HCT116 (cell line): ENCODE results near the gene E2F1. TPM values are rescaled to one million over a fixed set of nuclear protein-coding genes. Genes with fewer than 3 reads are reported as not detected.

Source experiments
- ATAC-seq: fragments of 200-7000 bp; cut with Tn5 transposase; 2 replicates; pipeline ENCODE4 v1.9.1; 2020; ENCODE audit warnings: mild to moderate bottlenecking, moderate library complexity
- BruUV-seq: library from RNA; stranded (reverse); fragments of 400-500 nt; replicated peaks from 2 replicates; lab custom pipeline; 2021; lab: Mats Ljungman, UMichigan
- CTCF ChIA-PET: fragments of 300-600 bp; sonication (Branson Sonifier 250); formaldehyde crosslinking; loops from one replicate; lab custom pipeline; 2021; ENCODE audit warnings: antibody characterized with exemption; lab: Charles Lee
- POLR2A ChIA-PET: fragments of 300-600, 350-600 bp; sonication (Branson Sonifier 250); formaldehyde crosslinking; loops from one replicate; lab custom pipeline; 2021; ENCODE audit warnings: antibody characterized with exemption; lab: Charles Lee
- RAD21 ChIA-PET, 2 experiments: fragments of 300-600 bp; sonication (Branson Sonifier 250); formaldehyde crosslinking; loops; one replicate each; lab custom pipeline; 2023; ENCODE audit warnings: low total read pairs in 2 of 2; ENCODE audit not compliant: uncharacterized antibody in 2 of 2, unreplicated experiment in 2 of 2, low non-redundant PET in 1 of 2; lab: Charles Lee
- DNase-seq: peaks from one replicate; pipeline ENCODE4 v3.0.0-alpha.2; 2010; ENCODE audit warnings: low read depth, low spot score
- H2AFZ ChIP-seq: fragments of 200-600 bp; shearing (Covaris generic), sonication (generic); 2 replicates; pipeline ENCODE4 v1.6.1; 2017; ENCODE audit warnings: low read depth, mixed run types, mixed read lengths, antibody characterized with exemption, low read length; ENCODE audit not compliant: poor library complexity, severe bottlenecking
- H3K27ac ChIP-seq: 2 replicates; pipeline ENCODE4 v1.5.1; 2012; ENCODE audit warnings: low read depth, low read length
- H3K27me3 ChIP-seq: fragments of 200-600 bp; sonication (generic); 2 replicates; pipeline ENCODE4 v1.6.1; 2016; ENCODE audit warnings: mixed run types, low read length, mixed read lengths; ENCODE audit not compliant: insufficient read depth
- H3K36me3 ChIP-seq, 2 experiments: fragments of 200-500 bp in 1 of 2; fragments of 200-600 bp in 1 of 2; sonication (Bioruptor generic) in 1 of 2; sonication (generic) in 1 of 2; 2 replicates each; pipeline versions ENCODE4 v1.5.1 to v1.6.1; 2014 to 2016; ENCODE audit warnings: low read length in 2 of 2, inconsistent platforms in 1 of 2, mixed read lengths in 1 of 2, mixed run types in 1 of 2; ENCODE audit not compliant: insufficient read depth in 2 of 2, control insufficient read depth in 1 of 2
- H3K4me1 ChIP-seq, 2 experiments: fragments of 200-600 bp in 1 of 2; sonication (generic) in 1 of 2; 2 replicates each; pipeline versions ENCODE4 v1.5.1 to v1.6.1; 2012 to 2017; ENCODE audit warnings: low read length in 2 of 2, inconsistent platforms in 1 of 2, mild to moderate bottlenecking in 1 of 2, mixed read lengths in 1 of 2, mixed run types in 1 of 2, moderate library complexity in 1 of 2; ENCODE audit not compliant: insufficient read depth in 2 of 2, control insufficient read depth in 1 of 2
- H3K4me2 ChIP-seq: fragments of 200-600 bp; sonication (generic); 2 replicates; pipeline ENCODE4 v1.6.1; 2017; ENCODE audit warnings: mixed run types, low read length, mixed read lengths
- H3K4me3 ChIP-seq, 2 experiments: fragments of 200-600 bp in 1 of 2; sonication (generic) in 1 of 2; replicated peaks in 1 of 2; 2 replicates each; pipeline ENCODE4 v1.5.1; 2011 to 2016; ENCODE audit warnings: low read length in 2 of 2, control low read depth in 1 of 2, low read depth in 1 of 2, mild to moderate bottlenecking in 1 of 2, mixed read lengths in 1 of 2, mixed run types in 1 of 2
- H3K79me2 ChIP-seq: fragments of 200-600 bp; sonication (generic); 2 replicates; pipeline ENCODE4 v1.6.1; 2017; ENCODE audit warnings: mild to moderate bottlenecking, mixed run types, low read length, moderate library complexity, mixed read lengths; ENCODE audit not compliant: insufficient read depth
- H3K9ac ChIP-seq: fragments of 200-600 bp; sonication (generic); 2 replicates; pipeline ENCODE4 v1.6.1; 2016; ENCODE audit warnings: low read length, mixed read lengths
- H3K9me2 ChIP-seq: fragments of 200-600 bp; sonication (generic), shearing (Covaris generic); 2 replicates; pipeline ENCODE4 v1.6.1; 2017; ENCODE audit warnings: mixed run types, mild to moderate bottlenecking, moderate library complexity; ENCODE audit not compliant: insufficient read depth
- H3K9me3 ChIP-seq, 2 experiments: fragments of 200-500 bp in 1 of 2; fragments of 200-600 bp in 1 of 2; sonication (Bioruptor generic) in 1 of 2; sonication (generic) in 1 of 2; 2 replicates each; pipeline ENCODE4 v1.6.1; 2014 to 2017; ENCODE audit warnings: low read length in 2 of 2, mixed read lengths in 2 of 2, inconsistent platforms in 1 of 2, low read depth in 1 of 2, mild to moderate bottlenecking in 1 of 2, mixed run types in 1 of 2, moderate library complexity in 1 of 2; ENCODE audit not compliant: control insufficient read depth in 1 of 2, insufficient read depth in 1 of 2
- H4K20me1 ChIP-seq: fragments of 200-600 bp; sonication (generic), shearing (Covaris generic); 2 replicates; pipeline ENCODE4 v1.6.1; 2017; ENCODE audit warnings: mixed run types, mild to moderate bottlenecking, moderate library complexity; ENCODE audit not compliant: insufficient read depth
- EGR1 ChIP-seq: IDR thresholded peaks from 2 replicates; pipeline ENCODE4 v1.6.1; 2012; ENCODE audit warnings: low read depth
- ELF1 ChIP-seq: IDR thresholded peaks from 2 replicates; pipeline ENCODE4 v1.6.1; 2012; ENCODE audit warnings: low read depth, borderline replicate concordance
- EZH2phosphoT487 ChIP-seq: fragments of 200-600 bp; IDR thresholded peaks from 2 replicates; pipeline ENCODE4 v1.6.1; 2018; ENCODE audit warnings: antibody characterized with exemption, borderline replicate concordance
- JUND ChIP-seq: IDR thresholded peaks from 2 replicates; pipeline ENCODE4 v1.6.1; 2012
- POLR2A ChIP-seq: IDR thresholded peaks from 2 replicates; pipeline ENCODE4 v1.7.0; 2011; ENCODE audit warnings: borderline replicate concordance; ENCODE audit not compliant: insufficient read depth, insufficient read length; ENCODE audit errors: extremely low read depth
- ZNF274 ChIP-seq: fragments of 200-500 bp; sonication (Bioruptor generic); IDR thresholded peaks from 2 replicates; pipeline ENCODE4 v1.6.1; 2014; ENCODE audit warnings: mild to moderate bottlenecking, low read depth, low read length, inconsistent platforms
- intact Hi-C: fragments of 100-400 bp; cut with micrococcal nuclease; formaldehyde crosslinking; loops from 2 replicates; pipeline ENCODE4 v1.10.0; 2022
- total RNA-seq: library from RNA; stranded (reverse); gene quantifications from one replicate; pipeline ENCODE4 v1.2.1, GENCODE V29; 2021; ENCODE audit not compliant: unreplicated experiment
- TF ChIP-seq, protein P1 (sequence below): IDR thresholded peaks from 2 replicates; pipeline ENCODE4 v1.6.1; 2011; ENCODE audit warnings: mild to moderate bottlenecking, low read length, moderate library complexity; ENCODE audit not compliant: insufficient replicate concordance; ENCODE audit errors: extremely low read depth
- TF ChIP-seq, protein P2 (sequence below): IDR thresholded peaks from 2 replicates; pipeline ENCODE4 v1.6.1; 2012

The E2F1 gene
- total RNA-seq, 1 experiment from 2014 or later = 30.9 TPM

DNA sequence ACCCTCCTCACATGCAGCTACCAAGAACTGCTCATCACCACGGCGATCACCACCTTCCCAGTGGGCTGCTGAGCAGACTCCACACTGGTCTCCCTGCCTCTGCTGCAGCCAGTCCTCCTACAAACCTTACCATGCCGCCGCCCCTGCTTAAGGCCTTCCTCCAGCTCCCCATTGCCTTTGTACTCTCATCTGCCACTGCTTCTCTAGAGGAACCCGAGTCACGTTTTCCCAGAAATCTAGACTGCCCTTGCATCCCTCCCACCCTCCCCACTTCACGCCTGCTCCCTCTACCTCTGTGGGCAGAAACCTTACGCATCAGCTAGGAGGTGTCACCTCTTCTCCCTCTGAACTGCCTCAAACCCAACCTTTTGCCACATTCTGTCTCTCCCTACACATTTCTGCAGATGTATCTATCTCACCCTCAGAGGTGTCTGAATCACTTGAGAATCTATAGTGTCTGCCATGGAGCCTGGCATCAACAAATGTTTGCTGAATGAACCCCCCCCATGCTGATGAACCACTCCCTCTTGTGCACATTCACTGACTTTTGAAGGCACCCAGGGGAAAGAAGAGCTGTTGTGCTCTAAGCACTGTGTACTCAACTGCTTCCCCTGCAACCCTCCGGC lies 4.3 kb downstream of the E2F1 start:
- Histone ChIP-seq H3K4me3 (no peak overlapping the region), H3K9me2 (no peaks in the 10 kb centered on the region), H3K27ac (no peak overlapping the region), H4K20me1 (no peaks in the 10 kb centered on the region), H3K9me3 (no peaks in the 10 kb centered on the region), H3K4me2 (no peak overlapping the region), H3K79me2 (peaks cover 32% of the 10 kb centered on the region), H3K4me1 (peaks cover 9 to 23% of the 10 kb centered on the region in 2 experiments), H3K9ac (no peak overlapping the region), H3K36me3 (peaks cover 0 to 2% of the 10 kb centered on the region in 2 experiments; a peak in 1 of 4 replicates), H2AFZ (no peak overlapping the region), H3K27me3 (no peaks in the 10 kb centered on the region)
- CTCF ChIA-PET = no interaction called here
- intact Hi-C loops = no loop called here
- no TSS peak for BruUV-seq
- no peak for DNase-seq
- TF ChIP-seq POLR2A = no peak
- no peak for TF ChIP-seq ELF1
- TF ChIP-seq EZH2phosphoT487 = no peak
- TF ChIP-seq, protein P1, sequence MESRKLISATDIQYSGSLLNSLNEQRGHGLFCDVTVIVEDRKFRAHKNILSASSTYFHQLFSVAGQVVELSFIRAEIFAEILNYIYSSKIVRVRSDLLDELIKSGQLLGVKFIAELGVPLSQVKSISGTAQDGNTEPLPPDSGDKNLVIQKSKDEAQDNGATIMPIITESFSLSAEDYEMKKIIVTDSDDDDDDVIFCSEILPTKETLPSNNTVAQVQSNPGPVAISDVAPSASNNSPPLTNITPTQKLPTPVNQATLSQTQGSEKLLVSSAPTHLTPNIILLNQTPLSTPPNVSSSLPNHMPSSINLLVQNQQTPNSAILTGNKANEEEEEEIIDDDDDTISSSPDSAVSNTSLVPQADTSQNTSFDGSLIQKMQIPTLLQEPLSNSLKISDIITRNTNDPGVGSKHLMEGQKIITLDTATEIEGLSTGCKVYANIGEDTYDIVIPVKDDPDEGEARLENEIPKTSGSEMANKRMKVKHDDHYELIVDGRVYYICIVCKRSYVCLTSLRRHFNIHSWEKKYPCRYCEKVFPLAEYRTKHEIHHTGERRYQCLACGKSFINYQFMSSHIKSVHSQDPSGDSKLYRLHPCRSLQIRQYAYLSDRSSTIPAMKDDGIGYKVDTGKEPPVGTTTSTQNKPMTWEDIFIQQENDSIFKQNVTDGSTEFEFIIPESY = no peak
- TF ChIP-seq, protein P2, sequence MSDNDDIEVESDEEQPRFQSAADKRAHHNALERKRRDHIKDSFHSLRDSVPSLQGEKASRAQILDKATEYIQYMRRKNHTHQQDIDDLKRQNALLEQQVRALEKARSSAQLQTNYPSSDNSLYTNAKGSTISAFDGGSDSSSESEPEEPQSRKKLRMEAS = no peak
- TF ChIP-seq ZNF274 = no peak
- no peak for TF ChIP-seq JUND
- no peak for TF ChIP-seq EGR1
- RAD21 ChIA-PET = no interaction called here
- POLR2A ChIA-PET = no interaction called here
- no peak for ATAC-seq
